ENCODE measurements around the gene TMPRSS2. TPM values are rescaled to one million over a fixed set of nuclear protein-coding genes. Genes with fewer than 3 reads are reported as not detected.

The TMPRSS2 gene
- total RNA-seq, 4 donors from 2014 or later: 12.2 to 50.5 (median 29.2) TPM

DNA sequence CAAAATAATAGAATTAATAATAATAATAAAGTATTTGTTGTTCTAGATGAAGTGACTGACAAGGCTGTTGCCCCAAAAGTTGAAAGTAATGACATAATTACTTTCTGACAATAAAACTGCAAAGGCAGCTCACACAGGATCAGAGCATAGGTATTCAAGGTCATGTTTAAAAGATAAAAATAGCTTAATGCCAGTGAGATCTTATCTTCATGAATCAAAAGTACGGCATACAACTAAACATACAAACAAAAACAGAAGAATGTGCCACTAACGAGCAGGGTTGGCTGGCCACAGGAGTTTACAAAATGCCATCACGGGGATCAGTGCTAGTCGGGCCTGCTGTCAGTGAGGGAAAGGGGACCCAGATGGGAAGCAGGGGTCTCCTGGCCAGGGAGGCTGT, 22.4 kb upstream of the TMPRSS2 start:
- Histone ChIP-seq H3K27ac (no peak overlapping the region), H3K4me3 (no peak overlapping the region), H3K9me3 (no peaks in the 10 kb centered on the region), H3K36me3 (no peaks in the 10 kb centered on the region), H3K27me3 (peaks cover 0 to 49% (median 0%) of the 10 kb centered on the region in 4 donors), H3K4me1 (no peaks in the 10 kb centered on the region)
- intact Hi-C loops (cut with DNase I): no loop called here
- DNase-seq: no peak
- TF ChIP-seq, protein P1, sequence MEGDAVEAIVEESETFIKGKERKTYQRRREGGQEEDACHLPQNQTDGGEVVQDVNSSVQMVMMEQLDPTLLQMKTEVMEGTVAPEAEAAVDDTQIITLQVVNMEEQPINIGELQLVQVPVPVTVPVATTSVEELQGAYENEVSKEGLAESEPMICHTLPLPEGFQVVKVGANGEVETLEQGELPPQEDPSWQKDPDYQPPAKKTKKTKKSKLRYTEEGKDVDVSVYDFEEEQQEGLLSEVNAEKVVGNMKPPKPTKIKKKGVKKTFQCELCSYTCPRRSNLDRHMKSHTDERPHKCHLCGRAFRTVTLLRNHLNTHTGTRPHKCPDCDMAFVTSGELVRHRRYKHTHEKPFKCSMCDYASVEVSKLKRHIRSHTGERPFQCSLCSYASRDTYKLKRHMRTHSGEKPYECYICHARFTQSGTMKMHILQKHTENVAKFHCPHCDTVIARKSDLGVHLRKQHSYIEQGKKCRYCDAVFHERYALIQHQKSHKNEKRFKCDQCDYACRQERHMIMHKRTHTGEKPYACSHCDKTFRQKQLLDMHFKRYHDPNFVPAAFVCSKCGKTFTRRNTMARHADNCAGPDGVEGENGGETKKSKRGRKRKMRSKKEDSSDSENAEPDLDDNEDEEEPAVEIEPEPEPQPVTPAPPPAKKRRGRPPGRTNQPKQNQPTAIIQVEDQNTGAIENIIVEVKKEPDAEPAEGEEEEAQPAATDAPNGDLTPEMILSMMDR (IDR thresholded peaks at IDR 0.05): no peak
- TF ChIP-seq POLR2A (IDR thresholded peaks at IDR 0.05): no peak
- WGBS, 2 donors: 79 to 80% methylated on average over 4 of the region's 4 CpGs

DNA sequence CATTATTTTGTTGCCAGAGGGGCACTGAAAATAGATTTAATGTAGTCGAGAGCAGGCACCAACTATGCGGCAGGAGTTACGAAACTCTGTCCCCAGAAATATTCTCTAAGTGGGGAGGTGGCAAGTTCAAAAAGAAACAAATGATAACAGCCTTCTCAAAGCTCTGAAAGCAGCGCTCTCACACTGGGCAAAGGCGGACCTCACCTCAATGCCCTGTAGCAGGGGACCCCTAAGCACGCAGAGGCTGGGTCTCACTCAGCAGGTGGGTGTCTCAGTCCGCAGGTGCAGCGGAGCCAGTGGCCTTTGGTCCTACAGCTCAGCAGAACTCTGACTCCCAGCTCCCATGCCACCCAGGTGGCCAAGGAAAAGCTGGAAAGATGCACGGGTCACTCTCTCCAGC, 21.8 kb upstream of the TMPRSS2 start:
- H3K27me3 ChIP-seq: peaks cover 0 to 47% (median 0%) of the 10 kb centered on the region in 4 donors
- no peak overlapping the region for H3K27ac ChIP-seq
- H3K9me3 ChIP-seq: no peaks in the 10 kb centered on the region
- no peaks in the 10 kb centered on the region for H3K36me3 ChIP-seq
- no peaks in the 10 kb centered on the region for H3K4me1 ChIP-seq
- no peak overlapping the region for H3K4me3 ChIP-seq
- intact Hi-C loops (cut with DNase I): no loop called here
- TF ChIP-seq POLR2A (IDR thresholded peaks at IDR 0.05): no peak
- TF ChIP-seq, protein P1 (IDR thresholded peaks at IDR 0.05): no peak
- no peak for DNase-seq
- 79% methylated on average over 9 of the region's 9 CpGs for WGBS, 2 donors

DNA sequence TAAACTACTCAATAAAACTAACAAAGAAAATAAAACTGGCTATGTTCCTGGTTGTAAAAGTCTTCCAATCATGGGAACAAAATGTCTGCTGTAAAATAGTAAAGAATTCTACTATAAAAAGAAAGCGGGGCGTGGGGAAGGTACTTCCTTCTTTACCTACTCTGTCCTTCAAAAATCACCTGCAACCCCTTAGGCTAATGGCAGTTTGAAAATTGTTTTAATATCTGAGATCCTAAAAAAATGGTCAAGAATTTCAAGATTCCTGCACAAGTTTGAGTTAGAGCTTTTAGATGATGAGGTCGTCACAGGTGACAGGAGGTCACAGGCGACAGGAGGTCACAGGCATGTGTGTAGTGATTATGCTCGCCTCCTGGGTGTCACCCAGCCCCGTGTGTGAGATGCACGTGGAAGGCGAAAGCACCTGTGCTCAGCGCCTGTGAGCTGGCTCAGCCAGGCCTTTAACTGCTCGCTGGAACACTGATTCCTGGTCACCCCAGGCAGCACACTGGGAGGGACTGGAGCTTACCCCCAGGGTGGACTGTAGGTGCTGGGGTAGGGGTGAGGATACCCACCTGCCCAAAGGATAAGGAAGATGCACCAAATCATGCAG, 18.6 kb upstream of the TMPRSS2 start:
- no peak for DNase-seq
- TF ChIP-seq, protein P1 (IDR thresholded peaks at IDR 0.05): no peak
- TF ChIP-seq POLR2A (IDR thresholded peaks at IDR 0.05): no peak
- H3K27ac ChIP-seq: no peak overlapping the region
- WGBS, 2 donors: 77 to 80% methylated on average over 9 to 10 of the region's 10 CpGs
- no peaks in the 10 kb centered on the region for H3K36me3 ChIP-seq
- no peak overlapping the region for H3K4me3 ChIP-seq
- intact Hi-C loops (cut with DNase I): no loop called here
- H3K9me3 ChIP-seq: no peaks in the 10 kb centered on the region
- no peaks in the 10 kb centered on the region for H3K4me1 ChIP-seq
- peaks cover 0 to 37% (median 0%) of the 10 kb centered on the region in 4 donors for H3K27me3 ChIP-seq

DNA sequence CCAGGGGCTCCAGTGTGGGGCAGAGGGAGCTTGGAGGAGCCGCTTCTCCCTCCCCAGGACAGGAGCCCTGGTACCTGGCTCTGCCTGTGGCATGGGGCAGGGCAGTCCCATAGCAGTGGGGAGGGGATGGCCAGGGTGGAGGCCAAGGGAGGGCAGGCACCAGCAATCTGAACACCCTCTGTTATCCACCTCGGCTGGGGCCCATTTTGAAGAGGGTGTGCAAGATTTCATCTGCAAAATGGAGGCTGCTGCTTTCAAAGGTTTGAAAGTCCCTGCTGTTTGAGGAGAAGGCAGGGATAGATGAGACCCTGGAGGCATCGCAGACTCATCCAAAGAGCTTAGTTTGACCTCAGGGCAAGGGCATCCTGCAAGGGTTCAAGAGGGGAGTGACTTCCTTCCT, 15.2 kb upstream of the TMPRSS2 start:
- Histone ChIP-seq H3K27me3 (peaks cover 0 to 36% (median 0%) of the 10 kb centered on the region in 4 donors), H3K4me1 (no peaks in the 10 kb centered on the region), H3K9me3 (no peaks in the 10 kb centered on the region), H3K27ac (no peak overlapping the region), H3K4me3 (no peak overlapping the region), H3K36me3 (no peaks in the 10 kb centered on the region)
- WGBS, 2 donors: 82 to 83% methylated on average over 2 to 3 of the region's 3 CpGs
- intact Hi-C loops (cut with DNase I): no loop called here
- no peak for DNase-seq
- no peak for TF ChIP-seq POLR2A (IDR thresholded peaks at IDR 0.05)
- TF ChIP-seq, protein P1 (IDR thresholded peaks at IDR 0.05): no peak

DNA sequence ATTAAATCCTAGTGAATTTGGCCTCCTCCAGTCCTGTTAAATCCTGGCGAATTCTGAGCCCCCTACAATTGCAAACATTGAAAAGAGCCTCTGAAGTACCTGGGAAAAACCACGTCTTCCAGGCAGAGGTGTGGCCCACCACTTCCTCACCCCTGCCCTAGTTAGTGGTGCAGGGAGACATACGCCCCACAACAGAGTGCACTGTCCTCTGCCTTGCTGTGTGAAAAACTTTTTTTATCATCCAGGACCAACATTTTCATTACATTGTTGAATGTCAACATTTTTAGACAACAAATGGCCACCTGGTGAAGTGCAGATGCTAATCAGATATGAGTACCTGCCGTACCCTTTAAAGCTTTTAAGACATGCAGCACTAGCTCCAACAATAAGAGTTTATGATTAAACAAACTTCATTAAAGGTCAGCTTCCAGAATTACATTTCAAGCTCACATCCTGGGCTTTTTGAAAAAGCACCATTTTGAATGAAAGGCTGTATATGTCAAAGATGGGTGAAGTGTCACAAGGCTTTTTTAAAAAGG, 13.6 kb upstream of the TMPRSS2 start:
- Histone ChIP-seq H3K27ac (no peak overlapping the region), H3K9me3 (no peaks in the 10 kb centered on the region), H3K27me3 (peaks cover 0 to 20% (median 0%) of the 10 kb centered on the region in 4 donors), H3K36me3 (no peaks in the 10 kb centered on the region), H3K4me1 (no peaks in the 10 kb centered on the region), H3K4me3 (no peak overlapping the region)
- intact Hi-C loops (cut with DNase I): no loop called here
- TF ChIP-seq, protein P1 (IDR thresholded peaks at IDR 0.05): no peak
- no peak for TF ChIP-seq POLR2A (IDR thresholded peaks at IDR 0.05)
- no peak for DNase-seq
- 60% methylated on average over 4 of the region's 4 CpGs for WGBS, 2 donors
